Measurements from ENCODE around the gene HOXA2.

The HOXA2 gene

DNA sequence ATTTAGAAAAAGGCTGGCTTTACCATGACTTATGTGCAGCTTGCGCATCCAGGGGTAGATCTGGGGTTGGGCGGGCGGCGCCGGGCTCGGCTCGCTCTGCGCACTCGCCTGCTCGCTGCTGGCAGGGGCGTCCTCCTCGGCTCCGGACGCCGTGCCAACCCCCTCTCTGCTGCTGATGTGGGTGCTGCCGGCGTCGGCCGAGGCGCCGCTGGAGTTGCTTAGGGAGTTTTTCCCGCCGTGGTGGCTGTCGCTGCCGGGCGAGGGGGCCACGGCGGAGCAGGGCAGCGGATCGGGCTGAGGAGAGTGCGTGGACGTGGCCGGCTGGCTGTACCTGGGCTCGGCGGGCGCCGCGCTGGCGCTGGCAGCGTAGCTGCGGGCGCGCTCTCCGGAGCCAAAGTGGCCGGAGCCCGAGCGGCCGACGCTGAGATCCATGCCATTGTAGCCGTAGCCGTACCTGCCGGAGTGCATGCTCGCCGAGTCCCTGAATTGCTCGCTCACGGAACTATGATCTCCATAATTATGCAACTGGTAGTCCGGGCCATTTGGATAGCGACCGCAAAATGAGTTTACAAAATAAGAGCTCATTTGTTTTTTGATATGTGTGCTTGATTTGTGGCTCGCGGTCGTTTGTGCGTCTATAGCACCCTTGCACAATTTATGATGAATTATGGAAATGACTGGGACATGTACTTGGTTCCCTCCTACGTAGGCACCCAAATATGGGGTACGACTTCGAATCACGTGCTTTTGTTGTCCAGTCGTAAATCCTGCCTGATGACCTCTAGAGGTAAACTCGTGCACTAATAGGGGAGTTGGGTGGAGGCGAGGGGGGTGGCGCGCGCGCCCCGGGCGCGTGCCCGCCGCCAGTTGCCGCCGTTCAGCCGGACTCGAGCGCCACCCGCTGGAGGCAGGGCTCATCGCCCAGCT, 40.8 kb upstream of the HOXA2 start, which contains the start of gene HOXA5 (continued):
- no peak for TF ChIP-seq HOXA7 (CRISPR knock-in tag; IDR thresholded peaks at IDR 0.05; ENCODE audit: borderline replicate concordance)
- TF ChIP-seq ZNF610 (tag by site-specific recombination; IDR thresholded peaks at IDR 0.05; ENCODE audit: borderline replicate concordance), result peak; percentile 13; the same call in 1 of the 2 replicates
- TF ChIP-seq ZNF76 (tag by site-specific recombination; IDR thresholded peaks at IDR 0.05; ENCODE audit: borderline replicate concordance, low read depth), result 0 out of 2 replicates have a peak, but pooled peaks have one; percentile 37
- TF ChIP-seq HOXC10 (CRISPR knock-in tag; IDR thresholded peaks at IDR 0.05), result no peak
- TF ChIP-seq ZNF521 (tag by site-specific recombination; IDR thresholded peaks at IDR 0.05), result no peak
- no peak for TF ChIP-seq ZBTB20 (tag by site-specific recombination; IDR thresholded peaks at IDR 0.05)
- no peak for TF ChIP-seq ZNF121 (tag by site-specific recombination; IDR thresholded peaks at IDR 0.05)
- TF ChIP-seq, protein P1, sequence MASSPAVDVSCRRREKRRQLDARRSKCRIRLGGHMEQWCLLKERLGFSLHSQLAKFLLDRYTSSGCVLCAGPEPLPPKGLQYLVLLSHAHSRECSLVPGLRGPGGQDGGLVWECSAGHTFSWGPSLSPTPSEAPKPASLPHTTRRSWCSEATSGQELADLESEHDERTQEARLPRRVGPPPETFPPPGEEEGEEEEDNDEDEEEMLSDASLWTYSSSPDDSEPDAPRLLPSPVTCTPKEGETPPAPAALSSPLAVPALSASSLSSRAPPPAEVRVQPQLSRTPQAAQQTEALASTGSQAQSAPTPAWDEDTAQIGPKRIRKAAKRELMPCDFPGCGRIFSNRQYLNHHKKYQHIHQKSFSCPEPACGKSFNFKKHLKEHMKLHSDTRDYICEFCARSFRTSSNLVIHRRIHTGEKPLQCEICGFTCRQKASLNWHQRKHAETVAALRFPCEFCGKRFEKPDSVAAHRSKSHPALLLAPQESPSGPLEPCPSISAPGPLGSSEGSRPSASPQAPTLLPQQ (tag by site-specific recombination; IDR thresholded peaks at IDR 0.05), result no peak
- no peak for TF ChIP-seq ZNF777 (tag by site-specific recombination; IDR thresholded peaks at IDR 0.05; ENCODE audit: borderline replicate concordance)
- TF ChIP-seq ZNF19 (tag by site-specific recombination; IDR thresholded peaks at IDR 0.05; ENCODE audit: low read depth), result no peak
- TF ChIP-seq, protein P2, sequence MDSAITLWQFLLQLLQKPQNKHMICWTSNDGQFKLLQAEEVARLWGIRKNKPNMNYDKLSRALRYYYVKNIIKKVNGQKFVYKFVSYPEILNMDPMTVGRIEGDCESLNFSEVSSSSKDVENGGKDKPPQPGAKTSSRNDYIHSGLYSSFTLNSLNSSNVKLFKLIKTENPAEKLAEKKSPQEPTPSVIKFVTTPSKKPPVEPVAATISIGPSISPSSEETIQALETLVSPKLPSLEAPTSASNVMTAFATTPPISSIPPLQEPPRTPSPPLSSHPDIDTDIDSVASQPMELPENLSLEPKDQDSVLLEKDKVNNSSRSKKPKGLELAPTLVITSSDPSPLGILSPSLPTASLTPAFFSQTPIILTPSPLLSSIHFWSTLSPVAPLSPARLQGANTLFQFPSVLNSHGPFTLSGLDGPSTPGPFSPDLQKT (IDR thresholded peaks at IDR 0.05; ENCODE audit: borderline replicate concordance, low read depth, low read length), result no peak
- peak; percentile 93 for TF ChIP-seq MYNN (tag by site-specific recombination; IDR thresholded peaks at IDR 0.05; ENCODE audit: borderline replicate concordance)
- TF ChIP-seq ZFP3 (tag by site-specific recombination; IDR thresholded peaks at IDR 0.05; ENCODE audit: low read depth), result no peak
- no peak for TF ChIP-seq ZNF184 (tag by site-specific recombination; IDR thresholded peaks at IDR 0.05)
- TF ChIP-seq SALL2 (tag by site-specific recombination; IDR thresholded peaks at IDR 0.05; ENCODE audit: borderline replicate concordance), result no peak
- TF ChIP-seq ZNF571 (tag by site-specific recombination; IDR thresholded peaks at IDR 0.05), result no peak
- TF ChIP-seq ZNF37A (tag by site-specific recombination; IDR thresholded peaks at IDR 0.05), result no peak
- TF ChIP-seq ZNF544 (tag by site-specific recombination; IDR thresholded peaks at IDR 0.05), result no peak
- TF ChIP-seq YY1 (tag by site-specific recombination; IDR thresholded peaks at IDR 0.05), result peak; percentile 8; the same call in 1 of the 2 replicates
- TF ChIP-seq ZNF341 (tag by site-specific recombination; IDR thresholded peaks at IDR 0.05; ENCODE audit: low read depth), result no peak
- no peak for TF ChIP-seq ZSCAN16 (tag by site-specific recombination; IDR thresholded peaks at IDR 0.05)
- TF ChIP-seq, protein P3, sequence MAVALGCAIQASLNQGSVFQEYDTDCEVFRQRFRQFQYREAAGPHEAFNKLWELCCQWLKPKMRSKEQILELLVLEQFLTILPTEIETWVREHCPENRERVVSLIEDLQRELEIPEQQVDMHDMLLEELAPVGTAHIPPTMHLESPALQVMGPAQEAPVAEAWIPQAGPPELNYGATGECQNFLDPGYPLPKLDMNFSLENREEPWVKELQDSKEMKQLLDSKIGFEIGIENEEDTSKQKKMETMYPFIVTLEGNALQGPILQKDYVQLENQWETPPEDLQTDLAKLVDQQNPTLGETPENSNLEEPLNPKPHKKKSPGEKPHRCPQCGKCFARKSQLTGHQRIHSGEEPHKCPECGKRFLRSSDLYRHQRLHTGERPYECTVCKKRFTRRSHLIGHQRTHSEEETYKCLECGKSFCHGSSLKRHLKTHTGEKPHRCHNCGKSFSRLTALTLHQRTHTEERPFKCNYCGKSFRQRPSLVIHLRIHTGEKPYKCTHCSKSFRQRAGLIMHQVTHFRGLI (tag by site-specific recombination; IDR thresholded peaks at IDR 0.05), result no peak; the same call in 1 of the 2 replicates
- no peak for TF ChIP-seq ZFP69B (tag by site-specific recombination; IDR thresholded peaks at IDR 0.05)
- TF ChIP-seq ZNF148 (tag by site-specific recombination; IDR thresholded peaks at IDR 0.05; ENCODE audit: borderline replicate concordance), result no peak
- TF ChIP-seq, protein P4, sequence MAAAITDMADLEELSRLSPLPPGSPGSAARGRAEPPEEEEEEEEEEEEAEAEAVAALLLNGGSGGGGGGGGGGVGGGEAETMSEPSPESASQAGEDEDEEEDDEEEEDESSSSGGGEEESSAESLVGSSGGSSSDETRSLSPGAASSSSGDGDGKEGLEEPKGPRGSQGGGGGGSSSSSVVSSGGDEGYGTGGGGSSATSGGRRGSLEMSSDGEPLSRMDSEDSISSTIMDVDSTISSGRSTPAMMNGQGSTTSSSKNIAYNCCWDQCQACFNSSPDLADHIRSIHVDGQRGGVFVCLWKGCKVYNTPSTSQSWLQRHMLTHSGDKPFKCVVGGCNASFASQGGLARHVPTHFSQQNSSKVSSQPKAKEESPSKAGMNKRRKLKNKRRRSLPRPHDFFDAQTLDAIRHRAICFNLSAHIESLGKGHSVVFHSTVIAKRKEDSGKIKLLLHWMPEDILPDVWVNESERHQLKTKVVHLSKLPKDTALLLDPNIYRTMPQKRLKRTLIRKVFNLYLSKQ (tag by site-specific recombination; IDR thresholded peaks at IDR 0.05; ENCODE audit: borderline replicate concordance), result no peak
- TF ChIP-seq ZBTB48 (tag by site-specific recombination; IDR thresholded peaks at IDR 0.05), result no peak
- TF ChIP-seq ZNF175 (tag by site-specific recombination; IDR thresholded peaks at IDR 0.05), result no peak
- TF ChIP-seq SP2 (tag by site-specific recombination; IDR thresholded peaks at IDR 0.05), result peak; percentile 48
- no peak for TF ChIP-seq PRDM1 (tag by site-specific recombination; IDR thresholded peaks at IDR 0.05)
- peak; percentile 35; the same call in 1 of the 2 replicates for TF ChIP-seq GLIS1 (tag by site-specific recombination; IDR thresholded peaks at IDR 0.05)
- TF ChIP-seq OVOL3 (tag by site-specific recombination; IDR thresholded peaks at IDR 0.05), result peak; percentile 73; the same call in 1 of the 2 replicates
- TF ChIP-seq ZNF239 (tag by site-specific recombination; IDR thresholded peaks at IDR 0.05), result no peak
- TF ChIP-seq SCRT2 (tag by site-specific recombination; IDR thresholded peaks at IDR 0.05), result peak; percentile 91

All from HEK293 (cell line).